Tibial nerve (tissue), 4 donors: Measurements from ENCODE around the gene PLCB1.

Experiments used
- EP300 ChIP-seq, 2 donors: sonication (generic); formaldehyde crosslinking; IDR thresholded peaks; one replicate each; pipeline ENCODE4 v1.6.1; 2017; ENCODE audit warnings: antibody characterized with exemption in 2 of 2, mild to moderate bottlenecking in 1 of 2
- POLR2A ChIP-seq, 2 donors: fragments of 450-650 bp; IDR thresholded peaks; one replicate each; pipeline ENCODE4 v1.6.1; 2017; ENCODE audit warnings: antibody characterized with exemption in 2 of 2, mild to moderate bottlenecking in 2 of 2, moderate library complexity in 2 of 2
- TF ChIP-seq, protein P1 (sequence below), 5 experiments: fragments of 200-600 bp in 3 of 5; fragments of 450-650 bp in 2 of 5; sonication (generic) in 3 of 5; IDR thresholded peaks; one replicate each; pipeline ENCODE4 v1.5.1; 2016 to 2019; ENCODE audit warnings: antibody characterized with exemption in 5 of 5, mild to moderate bottlenecking in 3 of 5, moderate library complexity in 2 of 5

DNA sequence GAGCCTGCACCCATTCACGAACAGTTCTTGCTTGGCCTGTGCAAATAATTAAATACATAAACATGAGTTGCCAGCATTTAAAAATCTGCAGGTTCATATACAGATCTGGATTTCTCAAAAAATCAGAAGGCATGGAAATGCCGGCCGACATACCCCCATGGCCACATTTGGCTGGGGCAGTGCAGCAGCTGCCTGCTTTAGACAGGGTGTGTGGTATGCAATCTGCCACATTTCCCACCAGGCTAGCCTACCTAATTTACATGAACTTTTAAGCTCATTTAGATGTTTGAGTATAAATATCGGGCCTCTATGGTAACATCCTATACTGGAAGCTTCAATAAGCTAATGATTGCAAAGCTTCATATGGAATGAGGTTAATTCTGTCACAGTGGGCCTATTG, 31.5 kb downstream of the PLCB1 start:
- TF ChIP-seq, protein P1, sequence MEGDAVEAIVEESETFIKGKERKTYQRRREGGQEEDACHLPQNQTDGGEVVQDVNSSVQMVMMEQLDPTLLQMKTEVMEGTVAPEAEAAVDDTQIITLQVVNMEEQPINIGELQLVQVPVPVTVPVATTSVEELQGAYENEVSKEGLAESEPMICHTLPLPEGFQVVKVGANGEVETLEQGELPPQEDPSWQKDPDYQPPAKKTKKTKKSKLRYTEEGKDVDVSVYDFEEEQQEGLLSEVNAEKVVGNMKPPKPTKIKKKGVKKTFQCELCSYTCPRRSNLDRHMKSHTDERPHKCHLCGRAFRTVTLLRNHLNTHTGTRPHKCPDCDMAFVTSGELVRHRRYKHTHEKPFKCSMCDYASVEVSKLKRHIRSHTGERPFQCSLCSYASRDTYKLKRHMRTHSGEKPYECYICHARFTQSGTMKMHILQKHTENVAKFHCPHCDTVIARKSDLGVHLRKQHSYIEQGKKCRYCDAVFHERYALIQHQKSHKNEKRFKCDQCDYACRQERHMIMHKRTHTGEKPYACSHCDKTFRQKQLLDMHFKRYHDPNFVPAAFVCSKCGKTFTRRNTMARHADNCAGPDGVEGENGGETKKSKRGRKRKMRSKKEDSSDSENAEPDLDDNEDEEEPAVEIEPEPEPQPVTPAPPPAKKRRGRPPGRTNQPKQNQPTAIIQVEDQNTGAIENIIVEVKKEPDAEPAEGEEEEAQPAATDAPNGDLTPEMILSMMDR (IDR thresholded peaks at IDR 0.05) = no peak
- TF ChIP-seq POLR2A (IDR thresholded peaks at IDR 0.05) (no peak), EP300 (IDR thresholded peaks at IDR 0.05) (no peak)
